Ramos (cell line): ENCODE results near the gene RFX2.

ENCODE experiments used
- in situ Hi-C: fragments of 300-500 bp; cut with MboI; formaldehyde crosslinking; loops from one replicate; pipeline ENCODE4 v1.14.3; 2022; ENCODE audit warnings: low sequenced_read_pairs; ENCODE audit not compliant: unreplicated experiment

Gene RFX2

DNA sequence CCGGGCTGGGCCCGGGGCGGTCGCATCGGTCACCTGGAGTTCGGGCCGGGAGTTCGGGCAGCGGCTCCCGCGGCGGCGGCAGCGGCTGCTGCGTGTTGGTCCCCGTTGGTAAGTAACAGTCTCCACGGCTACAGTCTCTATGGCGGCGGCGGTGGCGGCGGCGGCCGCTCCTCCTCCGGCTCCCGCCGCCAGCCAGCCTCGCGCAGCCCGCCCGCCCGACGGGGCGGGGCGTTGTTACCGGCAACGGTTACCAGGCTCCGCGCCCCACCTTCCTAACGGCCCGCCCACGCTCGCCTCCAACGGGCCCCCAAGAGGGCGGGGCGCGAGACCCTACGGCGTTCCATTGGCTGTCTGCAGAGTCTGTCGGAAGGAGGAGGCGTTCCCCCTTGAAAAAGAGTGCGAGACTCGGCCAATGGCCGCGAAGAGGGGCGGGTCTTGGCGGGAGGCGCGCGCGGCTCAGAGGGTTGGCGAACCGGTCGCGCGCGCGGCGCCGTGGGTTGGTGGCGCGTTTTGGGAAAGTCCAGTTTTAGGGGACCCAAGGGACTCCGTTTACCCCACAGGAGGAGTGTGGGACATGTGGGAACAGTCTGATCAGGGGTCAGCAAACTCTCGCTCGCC is at the start of gene RFX2:
Gene RFX2 (minus strand): TSS at position 141 of the 618 bp plus-strand sequence. CDS start 63,004 bp downstream, outside the sequence.
- in situ Hi-C loops = no loop called here

DNA sequence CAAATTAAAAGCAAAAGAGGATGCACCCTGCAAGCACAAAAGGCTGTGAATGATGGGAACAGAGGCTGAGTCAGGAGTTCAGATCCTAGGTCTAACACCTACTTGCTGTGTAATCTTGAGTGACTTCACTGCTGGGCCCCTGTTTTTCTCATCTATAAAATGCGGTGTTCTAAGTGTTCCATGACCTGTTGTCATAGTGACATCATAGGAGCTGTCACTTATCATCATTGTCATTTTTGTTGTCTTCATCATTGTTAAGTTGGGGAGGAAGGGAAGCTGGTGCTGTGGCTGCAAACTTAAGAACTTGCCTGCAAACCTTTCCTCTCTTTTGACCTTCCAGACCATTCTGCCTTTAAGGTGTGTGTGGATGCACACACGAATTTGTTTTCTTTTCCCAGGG is 45.7 kb upstream of the RFX2 start:
- in situ Hi-C loops = no loop called here

DNA sequence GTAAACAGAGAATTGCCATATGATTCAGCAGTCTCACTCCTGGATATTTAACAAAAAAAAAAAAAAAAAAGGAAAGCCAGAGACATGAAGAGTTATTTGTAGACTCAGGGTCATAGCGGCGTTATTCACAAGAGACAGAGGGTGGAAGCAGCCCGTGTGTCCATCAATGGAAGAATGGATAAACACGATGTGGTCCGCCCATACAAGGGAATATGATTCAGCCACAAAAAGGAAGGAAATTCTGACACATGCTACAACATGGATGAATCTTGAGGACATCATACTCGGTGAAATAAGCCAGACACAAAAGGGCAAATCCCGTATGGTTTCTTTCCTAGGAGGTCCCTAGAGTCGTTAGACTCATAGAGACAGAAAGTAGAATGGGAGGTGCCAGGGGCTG is 40.0 kb upstream of the RFX2 start:
- in situ Hi-C loops = no loop called here

DNA sequence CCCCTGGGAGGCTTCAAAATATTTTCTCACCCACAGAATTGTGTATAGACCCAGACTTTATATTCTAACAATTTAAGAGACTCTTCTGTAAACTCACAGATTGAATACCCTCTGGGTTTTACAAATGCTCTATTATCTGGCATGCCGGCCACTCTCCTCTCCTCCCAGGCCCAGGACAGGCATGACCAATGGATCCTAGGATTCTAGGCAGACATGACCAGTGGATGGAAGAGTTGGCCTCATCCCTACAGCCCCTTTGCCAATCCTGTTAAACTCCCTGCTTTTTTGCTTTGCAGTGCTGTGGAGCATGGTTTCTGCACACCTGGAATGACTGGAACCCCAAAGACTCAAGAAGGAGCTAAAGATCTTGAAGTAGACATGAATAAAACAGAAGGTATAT is 30.9 kb upstream of the RFX2 start:
- in situ Hi-C loops = no loop called here

DNA sequence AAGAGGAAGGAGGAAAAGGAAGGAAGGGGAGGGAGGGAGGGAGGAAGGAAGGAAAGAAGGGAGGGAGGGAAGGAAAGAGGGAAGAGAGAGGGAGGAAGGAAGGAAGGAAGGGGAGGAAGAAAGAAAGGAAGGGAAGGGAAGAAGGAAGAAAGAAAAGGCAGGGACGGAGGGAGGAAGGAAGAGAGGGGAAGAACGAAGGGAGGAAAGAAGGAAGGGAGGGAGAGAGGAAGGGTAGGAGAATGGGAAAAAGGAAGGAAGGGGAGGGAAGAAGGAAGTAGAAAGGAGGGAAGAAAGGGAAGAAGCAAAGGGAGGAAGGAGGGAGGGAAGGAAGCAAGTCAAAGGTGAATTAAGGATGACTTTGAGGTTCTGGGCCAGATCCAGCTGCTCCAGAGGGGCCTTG is 28.2 kb upstream of the RFX2 start:
- in situ Hi-C loops = no loop called here

DNA sequence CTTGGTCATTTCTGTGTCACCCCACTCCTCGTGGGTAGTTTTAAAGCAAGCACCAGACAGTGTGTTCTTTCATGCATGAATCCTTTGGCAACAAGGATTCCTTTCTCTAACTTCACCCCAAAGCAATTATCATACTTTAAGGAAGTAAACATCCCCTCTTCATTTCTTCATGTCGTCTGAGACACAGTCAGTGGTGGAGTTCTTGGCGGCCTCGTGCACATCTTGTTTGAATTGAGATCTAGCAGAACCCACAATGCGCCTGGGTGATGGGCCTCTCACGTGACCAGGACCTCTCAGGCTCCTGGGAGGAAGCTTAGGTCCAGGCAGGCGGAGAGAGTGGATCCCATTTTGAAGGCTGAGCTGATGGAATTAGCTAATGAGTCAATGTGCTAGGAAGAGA is 27.8 kb upstream of the RFX2 start:
- in situ Hi-C loops = no loop called here

DNA sequence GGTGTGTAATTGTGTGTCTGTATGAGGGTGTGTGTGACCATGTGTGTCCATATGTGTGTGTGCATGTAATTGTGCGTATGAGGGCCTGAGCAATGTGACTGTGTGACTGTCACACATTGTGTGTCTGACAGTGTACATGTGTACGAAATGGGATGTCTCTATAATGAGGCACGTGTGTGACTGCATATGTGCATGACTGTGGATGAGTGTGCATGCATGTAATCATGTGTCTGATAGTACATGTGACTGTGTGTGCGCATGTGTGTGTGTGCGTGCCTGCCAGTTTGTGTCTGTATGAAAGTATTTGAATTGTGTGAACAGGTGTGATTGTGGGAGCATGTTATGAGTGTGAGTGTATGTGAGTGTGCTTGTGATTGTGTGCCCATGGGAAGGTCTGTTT is 22.9 kb upstream of the RFX2 start:
- in situ Hi-C loops = no loop called here

DNA sequence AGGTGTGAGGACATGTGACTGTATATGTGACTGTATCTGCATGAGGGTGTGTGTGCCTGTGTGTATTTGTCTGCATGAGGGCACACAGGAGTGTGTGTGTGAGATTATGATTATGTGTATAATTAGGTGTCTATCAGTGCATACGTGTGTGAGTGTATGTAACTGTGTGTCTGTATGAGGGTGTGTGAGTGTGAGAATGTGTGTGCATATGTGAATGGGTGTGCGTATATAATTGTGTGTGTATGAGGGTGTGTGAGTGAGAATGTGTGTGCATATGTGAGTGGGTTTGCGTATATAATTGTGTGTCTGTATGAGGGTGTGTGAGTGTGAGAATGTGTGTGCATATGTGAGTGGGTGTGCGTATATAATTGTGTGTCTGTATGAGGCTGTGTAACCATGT is 22.2 kb upstream of the RFX2 start:
- in situ Hi-C loops = no loop called here

DNA sequence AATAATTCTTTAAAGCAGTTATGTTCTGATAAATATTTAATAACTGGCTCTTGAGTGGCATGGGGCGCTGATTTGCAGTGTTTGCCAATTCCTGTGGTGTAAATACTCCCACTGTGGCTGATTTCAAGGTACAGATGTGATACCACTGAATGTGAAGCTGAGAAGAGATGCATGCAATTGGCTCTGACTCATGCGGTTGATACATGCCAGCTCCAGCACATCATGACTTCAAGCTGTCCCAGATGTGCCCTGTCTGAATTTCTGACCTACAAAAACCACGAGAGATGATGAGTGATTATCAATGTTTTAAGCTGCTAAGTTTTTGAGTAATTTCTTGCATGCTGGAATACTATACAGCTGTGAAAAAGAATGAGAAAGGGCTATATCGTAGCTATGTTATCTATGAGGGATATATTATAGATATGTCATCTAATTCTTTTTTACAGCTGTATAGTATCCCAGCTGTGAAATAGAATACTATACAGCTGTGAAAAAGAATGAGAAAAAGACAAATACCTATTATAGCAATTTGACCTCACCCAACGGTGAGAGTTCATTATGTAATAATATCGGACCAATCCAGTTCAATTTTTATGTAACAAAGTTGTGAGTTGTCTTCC is 17.5 kb upstream of the RFX2 start:
- in situ Hi-C loops = loop anchor here (5.0 kb wide), 1 partner anchor 71 kb away; no protein-coding TSS in a partner anchor

DNA sequence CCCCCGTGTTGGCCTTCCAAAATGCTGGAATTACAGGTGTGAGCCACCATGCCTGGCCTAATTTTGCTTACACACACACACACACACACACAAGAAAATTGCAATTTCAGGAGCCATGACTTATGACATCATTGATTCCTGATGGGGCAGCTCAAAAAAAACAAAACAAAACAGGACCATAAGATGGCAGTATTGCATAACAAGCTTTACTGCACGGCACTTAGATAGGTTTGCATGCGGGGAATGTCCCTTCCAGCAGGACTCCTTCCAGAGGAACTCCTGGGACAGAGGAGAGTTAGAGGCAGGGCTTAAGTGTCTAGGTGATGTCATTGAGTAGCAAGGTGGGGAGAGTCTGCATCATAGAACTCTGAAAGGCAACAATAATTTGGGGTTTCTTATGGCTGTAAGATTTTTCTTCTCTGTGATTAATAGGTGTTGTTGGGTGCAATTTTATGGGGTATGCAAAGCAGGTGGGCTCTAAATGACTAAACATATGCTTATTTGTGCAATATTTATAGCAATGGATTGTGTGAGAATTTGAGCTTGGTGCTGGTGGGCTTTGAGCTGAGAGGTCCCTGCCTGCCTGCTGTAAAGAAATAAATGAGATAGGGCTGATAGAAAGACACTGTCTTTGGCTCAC is 16.2 kb upstream of the RFX2 start:
- in situ Hi-C loops = loop anchor here (5.0 kb wide), 1 partner anchor 69 kb away; no protein-coding TSS in a partner anchor

DNA sequence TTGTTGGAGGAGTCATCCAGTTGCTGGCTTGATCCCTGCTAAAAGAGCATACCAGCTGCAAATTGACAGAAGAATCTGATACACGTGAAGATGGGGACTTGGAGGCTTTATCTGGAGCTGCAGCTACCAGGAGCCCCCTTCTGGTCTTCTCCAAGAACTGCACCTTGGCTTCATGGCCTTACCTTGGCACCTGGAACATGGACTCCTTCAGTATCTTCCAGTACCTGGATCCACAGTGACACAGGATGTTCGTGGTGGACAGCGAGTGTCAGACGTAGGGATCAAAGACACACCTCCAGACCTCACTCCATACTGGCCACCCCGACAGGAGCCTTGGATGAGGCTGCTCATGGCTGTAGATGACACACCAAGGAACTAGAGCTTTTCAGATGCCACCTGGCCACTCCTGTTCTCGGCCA is 15.3 kb upstream of the RFX2 start:
- in situ Hi-C loops = loop anchor here (5.0 kb wide), 1 partner anchor 68 kb away; no protein-coding TSS in a partner anchor

DNA sequence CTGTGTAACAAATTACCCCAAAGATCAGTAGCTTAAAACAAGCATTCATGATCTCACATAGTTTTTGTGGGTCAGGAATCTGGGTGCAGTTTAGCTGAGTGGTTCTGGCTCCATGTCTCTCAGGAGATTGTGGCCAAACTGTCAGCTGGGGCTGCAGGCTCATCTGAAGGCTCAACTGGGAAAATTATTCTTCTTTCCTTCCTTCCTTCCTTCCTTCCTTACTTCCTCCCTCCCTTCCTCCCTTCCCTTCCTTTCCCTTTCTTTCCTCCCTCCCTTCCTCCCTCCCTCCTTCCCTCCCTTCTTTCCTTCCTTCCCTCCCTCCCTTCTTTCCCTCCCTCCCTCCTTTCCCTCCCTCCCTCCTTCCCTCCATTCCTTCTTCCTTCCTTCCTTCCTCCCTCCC is 8.7 kb upstream of the RFX2 start:
- in situ Hi-C loops = no loop called here

DNA sequence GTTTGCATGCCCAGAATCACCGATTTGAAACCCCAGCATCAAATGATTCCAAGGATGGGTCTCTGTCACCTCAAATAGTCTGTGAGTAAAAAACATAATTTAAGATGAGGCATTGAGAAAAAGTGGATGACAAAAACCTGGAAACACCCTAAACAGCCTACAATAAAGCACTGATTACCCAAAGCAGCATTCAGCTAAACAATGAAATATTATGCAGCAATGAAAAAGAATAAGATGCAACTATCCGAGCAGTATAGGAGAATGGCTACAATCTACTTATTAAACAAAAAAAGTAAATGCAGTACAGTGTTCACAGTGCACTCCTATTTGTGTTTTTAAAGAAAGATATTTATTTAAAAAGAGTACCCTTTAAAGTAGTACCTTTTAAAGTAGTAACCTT is 7.7 kb upstream of the RFX2 start:
- in situ Hi-C loops = no loop called here

DNA sequence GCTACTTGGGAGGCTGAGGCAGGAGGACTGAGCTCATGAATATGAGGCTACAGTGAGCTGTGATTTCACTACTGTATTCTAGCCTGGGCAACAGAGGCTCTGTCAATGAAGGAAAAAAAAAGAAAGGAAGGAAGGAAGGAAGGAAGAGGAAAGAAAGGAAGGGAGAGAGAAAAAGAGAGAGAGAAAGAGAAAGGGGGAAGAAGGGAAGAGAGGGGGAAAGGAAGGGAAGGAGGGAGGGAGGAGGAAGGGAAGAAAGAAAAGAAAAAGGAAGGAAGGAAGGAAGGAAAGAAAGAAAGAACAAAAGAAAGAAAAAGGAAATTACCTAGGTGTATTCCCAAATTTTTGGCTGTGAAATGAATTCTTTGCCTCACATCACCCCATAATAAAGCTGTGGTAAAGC is 7.2 kb upstream of the RFX2 start:
- in situ Hi-C loops = no loop called here

DNA sequence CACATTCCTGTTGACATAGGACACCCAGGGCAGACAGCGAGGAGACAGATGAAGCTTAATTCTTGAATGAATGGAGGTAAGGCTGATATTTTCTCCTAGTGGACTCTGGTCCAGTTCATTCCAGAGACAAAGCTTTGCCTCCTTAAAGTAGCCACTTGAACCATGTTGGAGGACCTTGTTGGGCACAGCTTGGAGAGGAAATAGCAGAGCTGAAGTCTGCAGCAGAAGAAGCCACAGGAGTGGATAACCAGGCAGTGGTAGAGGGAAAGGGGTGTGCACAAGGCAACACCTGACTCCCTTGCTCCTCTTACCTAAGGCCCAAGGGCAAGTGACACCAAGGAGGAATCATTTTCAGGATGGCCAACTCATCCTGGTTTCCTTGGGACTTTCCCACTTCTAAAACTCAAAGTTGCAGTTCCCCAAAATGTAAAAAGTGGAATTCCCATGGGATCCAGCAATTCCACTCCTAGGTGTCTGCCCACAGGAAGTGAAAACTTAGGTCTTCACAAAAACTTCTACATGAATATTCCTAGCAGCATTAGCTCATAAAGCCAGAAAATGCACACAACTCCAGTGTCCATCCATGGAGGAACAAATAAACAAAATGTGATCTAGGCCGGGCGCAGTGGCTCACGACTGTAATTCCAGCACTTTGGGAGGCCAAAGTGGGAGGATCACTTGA is 6.6 kb upstream of the RFX2 start:
- in situ Hi-C loops = no loop called here

DNA sequence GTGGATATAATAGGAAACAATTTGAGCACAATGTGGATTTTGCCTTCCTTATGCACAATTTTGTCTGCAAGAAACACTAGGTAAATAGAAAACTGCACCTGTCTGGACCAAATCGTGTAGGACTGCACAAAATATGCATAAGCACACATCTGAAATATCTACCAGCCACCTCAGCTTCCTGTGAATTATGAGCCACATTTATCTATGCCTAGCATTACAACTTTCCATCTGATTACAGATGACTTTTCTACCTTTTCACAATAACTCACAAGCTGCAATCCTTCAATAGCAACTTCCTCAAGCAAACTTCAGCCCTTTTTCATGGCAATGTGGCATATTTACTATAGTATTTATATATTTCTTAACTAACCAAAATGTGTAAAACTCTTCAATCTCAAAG is 5.7 kb upstream of the RFX2 start:
- in situ Hi-C loops = no loop called here

DNA sequence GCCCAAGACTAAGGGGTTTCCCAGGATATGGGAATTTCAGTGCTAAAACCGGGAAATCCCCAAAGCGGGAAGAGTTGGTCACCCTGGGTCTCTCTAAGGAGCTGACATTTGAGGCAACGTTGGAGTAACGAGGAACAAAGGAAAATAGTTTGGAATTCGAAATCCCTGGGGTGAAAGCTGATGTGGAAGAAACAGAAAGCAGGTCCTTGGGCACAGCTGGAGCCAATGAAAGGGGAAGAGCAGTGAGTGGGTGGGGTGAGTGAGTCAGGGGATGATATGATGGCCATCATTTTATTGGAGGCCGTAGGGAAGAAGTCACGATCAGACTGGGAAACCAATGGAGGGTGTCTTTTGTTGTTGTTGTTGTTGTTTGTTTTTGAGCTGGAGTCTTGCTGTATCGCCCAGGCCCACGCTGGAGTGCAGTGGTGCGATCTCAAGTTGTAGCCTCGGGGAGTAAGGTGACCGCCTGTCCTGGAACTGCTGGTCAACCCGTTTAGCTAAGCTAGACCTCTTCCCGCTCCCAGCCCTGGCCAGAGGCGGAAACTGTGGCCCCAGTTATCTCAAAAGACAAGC is 3.4 kb upstream of the RFX2 start:
- in situ Hi-C loops = no loop called here

DNA sequence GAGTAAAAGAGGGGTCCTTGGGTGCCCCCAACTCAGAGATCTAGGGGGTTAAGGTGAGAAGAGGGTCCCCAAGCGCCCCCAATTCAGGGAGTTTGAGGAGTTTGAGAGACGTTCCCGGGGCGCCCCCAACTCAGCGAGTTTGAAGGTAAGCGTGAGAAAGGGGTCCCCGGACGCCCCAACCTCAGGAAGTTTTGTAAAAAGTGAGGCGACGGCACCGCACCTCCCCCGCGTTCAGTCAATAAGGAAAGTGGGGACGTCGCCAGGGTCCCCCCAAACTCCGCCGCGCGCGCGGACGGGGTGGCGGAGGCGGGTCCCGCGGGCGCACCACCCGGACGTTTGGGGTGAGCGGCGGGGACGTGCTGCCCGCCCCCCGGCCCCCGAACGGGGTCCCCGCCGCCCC is 353 bp downstream of the RFX2 start:
- in situ Hi-C loops = no loop called here

DNA sequence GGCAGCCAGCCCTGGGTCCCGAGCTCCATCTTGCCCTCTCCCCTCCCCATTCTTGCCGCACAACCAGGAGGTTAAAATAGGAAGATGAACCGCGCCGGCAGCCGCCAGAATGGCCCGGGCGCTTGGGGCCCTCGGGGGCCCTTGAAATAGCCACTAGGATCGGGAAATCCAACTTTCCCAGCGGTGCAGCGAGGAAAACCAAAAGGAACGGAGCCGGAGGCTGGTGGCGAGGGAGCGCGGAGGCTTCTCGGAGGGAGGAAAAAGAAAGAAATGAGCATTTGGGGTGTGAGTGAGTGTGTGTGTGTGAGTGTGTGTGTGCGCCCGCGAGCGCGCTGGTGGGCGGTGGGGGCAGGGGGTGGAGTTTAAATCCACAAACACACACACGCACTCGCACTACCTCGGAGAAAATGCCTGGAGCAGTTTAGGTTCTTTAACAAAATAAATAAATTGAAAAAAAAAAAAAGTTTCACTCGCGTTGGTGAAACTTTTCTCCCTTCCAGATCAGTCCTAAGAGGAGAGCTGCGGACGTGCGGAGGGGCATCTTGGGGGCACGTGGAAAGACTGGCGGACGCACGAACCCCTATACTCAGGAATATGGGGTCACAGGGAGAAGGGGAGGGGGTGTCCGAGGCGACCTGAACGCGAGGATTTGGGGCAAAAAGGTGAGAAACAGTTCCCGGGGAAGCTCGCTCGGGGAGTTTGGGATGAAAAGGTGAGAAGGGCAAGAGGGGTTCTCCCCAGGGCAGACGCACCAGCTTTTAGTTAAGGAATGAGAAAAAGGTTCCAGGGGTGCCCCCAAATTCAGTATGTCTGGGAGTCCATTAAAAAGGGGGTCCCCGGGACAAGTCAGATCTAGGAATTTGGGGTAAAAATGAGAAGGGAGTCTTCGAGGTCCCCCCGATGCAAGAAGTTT is 1.3 kb downstream of the RFX2 start:
- in situ Hi-C loops = no loop called here
